WTC11 (cell line): ENCODE results near the gene LDLR. TPM values are rescaled to one million over a fixed set of nuclear protein-coding genes. Genes with fewer than 3 reads are reported as not detected.

ENCODE experiments used
- ATAC-seq: fragments of 200-7000 bp; cut with Tn5 transposase; 2 replicates; pipeline ENCODE4 v1.10.0; 2021; ENCODE audit warnings: mild to moderate bottlenecking, moderate library complexity
- CTCF ChIA-PET: fragments of 300-600 bp; sonication (Branson Sonifier 250); formaldehyde crosslinking; loops from one replicate; lab custom pipeline; 2021; ENCODE audit warnings: antibody characterized with exemption; lab: Charles Lee
- POLR2A ChIA-PET: fragments of 350-600 bp; sonication (Branson Sonifier 250); formaldehyde crosslinking; loops from one replicate; lab custom pipeline; 2021; ENCODE audit warnings: antibody characterized with exemption; lab: Charles Lee
- DNase-seq: peaks from one replicate; pipeline ENCODE4 v3.0.0; 2021; ENCODE audit warnings: low spot score
- H3K27ac Mint-ChIP-seq: 2 replicates; pipeline ENCODE4 v1.8.0; 2021; ENCODE audit warnings: mixed read lengths
- H3K27me3 Mint-ChIP-seq: 2 replicates; pipeline ENCODE4 v1.8.0; 2021; ENCODE audit warnings: low read depth, mild to moderate bottlenecking, moderate library complexity, mixed read lengths
- H3K36me3 Mint-ChIP-seq: 2 replicates; pipeline ENCODE4 v1.8.0; 2021; ENCODE audit warnings: mixed read lengths
- H3K4me1 Mint-ChIP-seq: 2 replicates; pipeline ENCODE4 v1.8.0; 2022; ENCODE audit warnings: mixed read lengths
- H3K4me3 Mint-ChIP-seq: 2 replicates; pipeline ENCODE4 v1.8.0; 2021; ENCODE audit warnings: mild to moderate bottlenecking, moderate library complexity, mixed read lengths
- H3K9me3 Mint-ChIP-seq: 2 replicates; pipeline ENCODE4 v1.8.0; 2021; ENCODE audit warnings: mixed read lengths
- AFF4 ChIP-seq: sonication (generic); formaldehyde crosslinking; IDR thresholded peaks from 2 replicates; pipeline ENCODE4 v1.8.1; 2023; ENCODE audit warnings: mild to moderate bottlenecking, missing genetic modification reagents, borderline replicate concordance
- ATF3 ChIP-seq: sonication (generic); formaldehyde crosslinking; conservative IDR thresholded peaks from 2 replicates; pipeline ENCODE4 v1.8.1; 2022; ENCODE audit warnings: mild to moderate bottlenecking, missing genetic modification reagents
- CBFB ChIP-seq: sonication (generic); formaldehyde crosslinking; IDR thresholded peaks from 2 replicates; pipeline ENCODE4 v1.8.1; 2022; ENCODE audit warnings: mild to moderate bottlenecking, low read depth, missing genetic modification reagents
- FOXP1 ChIP-seq: sonication (generic); formaldehyde crosslinking; IDR thresholded peaks from 2 replicates; pipeline ENCODE4 v1.8.0; 2022; ENCODE audit warnings: missing genetic modification reagents, mild to moderate bottlenecking, moderate library complexity, borderline replicate concordance
- GTF2I ChIP-seq: fragments of 250-450 bp; sonication (Bioruptor Pico); conservative IDR thresholded peaks from 2 replicates; pipeline ENCODE4 v1.4.0; 2021; ENCODE audit warnings: mild to moderate bottlenecking
- HMGA2 ChIP-seq: fragments of 250-450 bp; sonication (Bioruptor Pico); IDR thresholded peaks from 2 replicates; pipeline ENCODE4 v1.4.0; 2021; ENCODE audit warnings: mild to moderate bottlenecking, moderate library complexity
- KAT7 ChIP-seq: sonication (generic); formaldehyde crosslinking; IDR thresholded peaks from 2 replicates; pipeline ENCODE4 v1.8.1; 2023; ENCODE audit warnings: missing genetic modification reagents, mild to moderate bottlenecking, borderline replicate concordance
- MXD4 ChIP-seq: fragments of 250-450 bp; sonication (Bioruptor Pico); IDR thresholded peaks from 2 replicates; pipeline ENCODE4 v1.8.0; 2021; ENCODE audit warnings: mild to moderate bottlenecking, moderate library complexity, borderline replicate concordance
- NR2C2 ChIP-seq: sonication (generic); formaldehyde crosslinking; IDR thresholded peaks from 2 replicates; pipeline ENCODE4 v1.8.0; 2022; ENCODE audit warnings: mild to moderate bottlenecking, missing genetic modification reagents
- PRRX2 ChIP-seq: fragments of 250-450 bp; sonication (Bioruptor Pico); IDR thresholded peaks from 2 replicates; pipeline ENCODE4 v1.8.0; 2021; ENCODE audit warnings: mild to moderate bottlenecking
- SP1 ChIP-seq: sonication (generic); formaldehyde crosslinking; conservative IDR thresholded peaks from 2 replicates; pipeline ENCODE4 v1.8.1; 2022; ENCODE audit warnings: missing genetic modification reagents
- TEAD4 ChIP-seq: sonication (generic); formaldehyde crosslinking; IDR thresholded peaks from 2 replicates; pipeline ENCODE4 v1.8.0; 2022; ENCODE audit warnings: mild to moderate bottlenecking, missing genetic modification reagents
- USF2 ChIP-seq: sonication (generic); formaldehyde crosslinking; IDR thresholded peaks from 2 replicates; pipeline ENCODE4 v1.8.1; 2023; ENCODE audit warnings: mild to moderate bottlenecking, missing genetic modification reagents, moderate library complexity
- ZNF263 ChIP-seq: sonication (generic); formaldehyde crosslinking; IDR thresholded peaks from 2 replicates; pipeline ENCODE4 v1.8.1; 2022; ENCODE audit warnings: low read depth, mild to moderate bottlenecking, moderate library complexity, missing genetic modification reagents
- ZNF281 ChIP-seq: sonication (generic); formaldehyde crosslinking; IDR thresholded peaks from 2 replicates; pipeline ENCODE4 v1.8.0; 2023; ENCODE audit warnings: mild to moderate bottlenecking, missing genetic modification reagents
- ZSCAN18 ChIP-seq: fragments of 250-450 bp; sonication (Bioruptor Pico); IDR thresholded peaks from 2 replicates; pipeline ENCODE4 v2.1.2; 2022; ENCODE audit warnings: mild to moderate bottlenecking, moderate library complexity
- total RNA-seq: library from RNA; stranded (reverse); gene quantifications from 3 replicates; pipeline ENCODE4 v1.2.3, GENCODE V29; 2021

The LDLR gene
- total RNA-seq, 1 experiment from 2014 or later = 98.9 TPM

GRCh38 chr19:11171144-11171543, 81.9 kb downstream of the LDLR start:
- H3K4me3 Mint-ChIP-seq = no peak overlapping the region
- H3K9me3 Mint-ChIP-seq = no peaks in the 10 kb centered on the region
- peaks cover 20% of the 10 kb centered on the region for H3K36me3 Mint-ChIP-seq
- ChIA-PET POLR2A (no interaction called here), CTCF (interaction anchor here (0.6 kb wide), 1 partner anchor 32 kb away, joined by 3 read pairs; no protein-coding TSS in a partner anchor)
- H3K27ac Mint-ChIP-seq = no peak overlapping the region
- no peak for DNase-seq
- ATAC-seq = no peak
- H3K27me3 Mint-ChIP-seq = no peaks in the 10 kb centered on the region; the same call in 1 of the 2 replicates
- no peaks in the 10 kb centered on the region for H3K4me1 Mint-ChIP-seq
- TF ChIP-seq CBFB (CRISPR knock-in tag) (no peak), USF2 (no peak), NR2C2 (CRISPR knock-in tag) (no peak), GTF2I (no peak), SP1 (CRISPR knock-in tag) (no peak), ATF3 (CRISPR knock-in tag) (no peak)

- no peak for DNase-seq
- Mint-ChIP-seq H3K36me3 (peaks cover 24% of the 10 kb centered on the region), H3K9me3 (no peaks in the 10 kb centered on the region), H3K4me1 (no peaks in the 10 kb centered on the region), H3K27ac (no peak overlapping the region), H3K4me3 (no peak overlapping the region), H3K27me3 (no peaks in the 10 kb centered on the region; the same call in 1 of the 2 replicates)
- ChIA-PET CTCF (no interaction called here), POLR2A (no interaction called here)
- TF ChIP-seq TEAD4 (no peak), ZNF263 (no peak), AFF4 (CRISPR knock-in tag) (no peak), ZNF281 (CRISPR knock-in tag) (no peak), KAT7 (CRISPR knock-in tag) (no peak), MXD4 (CRISPR knock-in tag) (no peak), ZSCAN18 (CRISPR knock-in tag) (no peak), FOXP1 (CRISPR knock-in tag) (no peak), HMGA2 (CRISPR knock-in tag) (no peak), PRRX2 (CRISPR knock-in tag) (no peak)
- ATAC-seq = no peak
Observed at GRCh38 chr19:11172576-11172975, 83.3 kb downstream of the LDLR start.
